MCF 10A (cell line): ENCODE measurements around the gene TAF10. TPM values are rescaled to one million over a fixed set of nuclear protein-coding genes. Genes with fewer than 3 reads are reported as not detected.

ENCODE experiments used
- BruUV-seq: library from RNA; stranded (reverse); fragments of 400-500 nt; replicated peaks from 2 replicates; lab custom pipeline; 2021; lab: Mats Ljungman, UMichigan
- CTCF ChIA-PET: fragments of 300-600 bp; sonication (Branson Sonifier 250); formaldehyde crosslinking; extraction: SDS; loops from one replicate; lab custom pipeline; 2021; ENCODE audit warnings: antibody characterized with exemption, inconsistent platforms; lab: Yijun Ruan, JAX
- POLR2A ChIA-PET: fragments of 300-600, 350-650 bp; sonication (Branson Sonifier 250); formaldehyde crosslinking; extraction: SDS; loops from one replicate; lab custom pipeline; 2020; ENCODE audit warnings: antibody characterized with exemption, inconsistent platforms; lab: Yijun Ruan, JAX
- DNase-seq: peaks from one replicate; pipeline ENCODE4 v3.0.0-alpha.2; 2018; ENCODE audit not compliant: unreplicated experiment
- H3K27ac Mint-ChIP-seq: one replicate; pipeline ENCODE4 v1.8.0; 2022; ENCODE audit warnings: mild to moderate bottlenecking, low read depth, mixed read lengths; ENCODE audit not compliant: unreplicated experiment
- H3K27me3 Mint-ChIP-seq: one replicate; pipeline ENCODE4 v1.8.0; 2022; ENCODE audit warnings: mixed read lengths; ENCODE audit not compliant: insufficient read depth, unreplicated experiment
- H3K36me3 Mint-ChIP-seq: one replicate; pipeline ENCODE4 v1.8.0; 2022; ENCODE audit warnings: mild to moderate bottlenecking, moderate library complexity, mixed read lengths; ENCODE audit not compliant: insufficient read depth, unreplicated experiment
- H3K4me1 Mint-ChIP-seq: one replicate; pipeline ENCODE4 v1.8.0; 2022; ENCODE audit warnings: mixed read lengths; ENCODE audit not compliant: insufficient read depth, unreplicated experiment
- H3K4me3 Mint-ChIP-seq: one replicate; pipeline ENCODE4 v1.8.0; 2022; ENCODE audit warnings: mild to moderate bottlenecking, moderate library complexity, mixed read lengths; ENCODE audit not compliant: unreplicated experiment
- H3K9me3 Mint-ChIP-seq: one replicate; pipeline ENCODE4 v1.8.0; 2022; ENCODE audit warnings: mixed read lengths; ENCODE audit not compliant: unreplicated experiment
- CTCF ChIP-seq: fragments of 200-600 bp; IDR thresholded peaks from one replicate; pipeline ENCODE4 v1.8.0; 2022; ENCODE audit warnings: antibody characterized with exemption, mild to moderate bottlenecking; ENCODE audit not compliant: unreplicated experiment
- intact Hi-C: fragments of 100-400 bp; cut with micrococcal nuclease; formaldehyde crosslinking; loops from 2 replicates; pipeline ENCODE4 v1.14.1; 2022
- total RNA-seq: library from RNA; stranded (reverse); gene quantifications from 2 replicates; pipeline ENCODE4 v1.2.3, GENCODE V29; 2022

Gene TAF10
- total RNA-seq, 1 experiment from 2014 or later: 157 TPM

GRCh38 chr11:6561288-6561687 lies 50.7 kb downstream of the TAF10 start:
- CTCF ChIA-PET: no interaction called here
- H3K9me3 Mint-ChIP-seq: no peaks in the 10 kb centered on the region
- H3K27ac Mint-ChIP-seq: no peak overlapping the region
- no TSS peak for BruUV-seq
- intact Hi-C loops: no loop called here
- no peaks in the 10 kb centered on the region for H3K27me3 Mint-ChIP-seq
- H3K36me3 Mint-ChIP-seq: peaks cover 10% of the 10 kb centered on the region
- TF ChIP-seq CTCF: no peak
- POLR2A ChIA-PET: interaction anchor here (1.0 kb wide), 1 partner anchor 52 kb away, joined by 4 read pairs; no protein-coding TSS in a partner anchor
- H3K4me1 Mint-ChIP-seq: peaks cover 11% of the 10 kb centered on the region
- no peak overlapping the region for H3K4me3 Mint-ChIP-seq
- no peak for DNase-seq

Other genes starting within 250 kb of the TAF10 start
- 15.0 and 32.2 TPM in 2 replicates for gene SMPD1, start 221.7 kb downstream of the TAF10 start, total RNA-seq
- 0.89 and 1.3 TPM in 2 replicates for gene APBB1, start 193.1 kb downstream of the TAF10 start, total RNA-seq
- gene HPX, start 171.2 kb downstream of the TAF10 start, total RNA-seq: 0.71 and 0.75 TPM in 2 replicates
- 7.3 and 7.4 TPM in 2 replicates for gene TRIM3, start 138.3 kb downstream of the TAF10 start, total RNA-seq
- 76.3 and 96.0 TPM in 2 replicates for gene ARFIP2, start 130.9 kb downstream of the TAF10 start, total RNA-seq
- 36.2 and 42.1 TPM in 2 replicates for gene TIMM10B, start 130.7 kb downstream of the TAF10 start, total RNA-seq
- gene DNHD1, start 114.9 kb downstream of the TAF10 start, total RNA-seq: 18.3 and 26.5 TPM in 2 replicates
- gene RRP8, start 8.6 kb downstream of the TAF10 start, total RNA-seq: 23.4 and 27.6 TPM in 2 replicates
- 78.9 and 92.3 TPM in 2 replicates for gene ILK, start 8.4 kb downstream of the TAF10 start, total RNA-seq
- gene TPP1, start 7.2 kb upstream of the TAF10 start, total RNA-seq: 26.9 and 46.5 TPM in 2 replicates
- gene DCHS1, start 43.6 kb upstream of the TAF10 start, total RNA-seq: 0.19 and 0.27 TPM in 2 replicates
- 78.0 and 88.4 TPM in 2 replicates for gene MRPL17, start 71.1 kb upstream of the TAF10 start, total RNA-seq
- gene OR2AG2, start 159.8 kb upstream of the TAF10 start, total RNA-seq: 0.37 and 0.39 TPM in 2 replicates
- gene OR2AG1, start 170.8 kb upstream of the TAF10 start, total RNA-seq: not detected in 2 replicates
- 0.17 and 0.28 TPM in 2 replicates for gene OR6A2, start 187.5 kb upstream of the TAF10 start, total RNA-seq
- gene OR10A5, start 233.5 kb upstream of the TAF10 start, total RNA-seq: not detected in 2 replicates